BJ (cell line): ENCODE measurements around the gene LIPH. TPM values are rescaled to one million over a fixed set of nuclear protein-coding genes. Genes with fewer than 3 reads are reported as not detected.

Experiments
- CTCF ChIA-PET: fragments of 350-600 bp; formaldehyde crosslinking; extraction: SDS; loops from one replicate; lab custom pipeline; 2021; ENCODE audit warnings: antibody characterized with exemption, inconsistent platforms; lab: Yijun Ruan, JAX
- POLR2A ChIA-PET: fragments of 300-600 bp; sonication (Branson Sonifier 250); formaldehyde crosslinking; extraction: SDS; loops from one replicate; lab custom pipeline; 2021; ENCODE audit warnings: antibody characterized with exemption; lab: Charles Lee
- DNase-seq: peaks from one replicate; pipeline ENCODE4 v3.0.0-alpha.2; 2011; ENCODE audit warnings: low read depth
- H3K27me3 ChIP-seq: 2 replicates; pipeline ENCODE4 v1.6.0; 2011; ENCODE audit warnings: low read length; ENCODE audit not compliant: control insufficient read depth, insufficient read depth
- H3K36me3 ChIP-seq: 2 replicates; pipeline ENCODE4 v1.5.1; 2011; ENCODE audit warnings: low read length; ENCODE audit not compliant: control insufficient read depth, insufficient read depth
- H3K4me3 ChIP-seq: 2 replicates; pipeline ENCODE4 v1.5.1; 2011; ENCODE audit warnings: low read depth, mild to moderate bottlenecking, control low read depth, low read length
- polyA minus RNA-seq: library from RNA; depleted of rRNA, polyadenylated mRNA; stranded (reverse); fragments of >200 nt; gene quantifications from 2 replicates; pipeline ENCODE4 v1.2.3, GENCODE V29; 2011; rRNA and poly(A)+ RNA removed
- polyA plus RNA-seq: library from polyadenylated mRNA; depleted of rRNA; stranded (reverse); fragments of >200 nt; gene quantifications from 2 replicates; pipeline ENCODE4 v1.2.3, GENCODE V29; 2011; rRNA removed
- TF ChIP-seq, protein P1 (sequence below): IDR thresholded peaks from 2 replicates; pipeline ENCODE4 v1.5.1; 2011; ENCODE audit warnings: low read depth, mild to moderate bottlenecking, control low read depth, inconsistent platforms, low read length, moderate library complexity; ENCODE audit not compliant: insufficient read depth

Gene LIPH
- 0.17 and 0.20 TPM in 2 replicates for polyA plus RNA-seq
- 0.14 and 0.15 TPM in 2 replicates for polyA minus RNA-seq

DNA sequence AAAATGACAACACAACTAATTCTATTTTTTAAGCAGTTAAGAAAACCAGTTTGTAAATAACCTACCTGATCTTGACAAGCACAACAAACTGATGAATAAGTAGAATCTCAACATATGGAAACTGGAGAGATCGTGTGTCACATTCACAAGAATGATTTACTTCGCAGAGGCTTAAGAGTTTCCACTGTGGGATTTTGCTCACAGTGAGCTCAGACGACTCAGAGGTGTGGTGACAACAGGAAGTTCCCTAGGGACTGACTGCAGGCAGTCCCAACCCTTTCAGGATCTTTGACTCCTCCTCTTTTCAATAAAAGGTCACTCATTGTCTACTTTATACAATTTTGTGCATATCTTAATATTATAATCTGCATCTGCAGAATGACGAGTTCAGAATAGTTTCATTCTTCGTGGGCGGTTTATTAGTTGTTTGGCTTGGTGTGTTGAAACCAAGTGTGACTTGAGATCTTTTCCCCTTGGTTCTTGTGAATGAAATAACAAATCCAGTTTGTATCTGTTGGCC, at the start of gene LIPH:
LIPH (minus strand) TSS at position 231 of the 520 bp plus-strand sequence; CDS start at position 114, 117 bp downstream.
- TF ChIP-seq, protein P1, sequence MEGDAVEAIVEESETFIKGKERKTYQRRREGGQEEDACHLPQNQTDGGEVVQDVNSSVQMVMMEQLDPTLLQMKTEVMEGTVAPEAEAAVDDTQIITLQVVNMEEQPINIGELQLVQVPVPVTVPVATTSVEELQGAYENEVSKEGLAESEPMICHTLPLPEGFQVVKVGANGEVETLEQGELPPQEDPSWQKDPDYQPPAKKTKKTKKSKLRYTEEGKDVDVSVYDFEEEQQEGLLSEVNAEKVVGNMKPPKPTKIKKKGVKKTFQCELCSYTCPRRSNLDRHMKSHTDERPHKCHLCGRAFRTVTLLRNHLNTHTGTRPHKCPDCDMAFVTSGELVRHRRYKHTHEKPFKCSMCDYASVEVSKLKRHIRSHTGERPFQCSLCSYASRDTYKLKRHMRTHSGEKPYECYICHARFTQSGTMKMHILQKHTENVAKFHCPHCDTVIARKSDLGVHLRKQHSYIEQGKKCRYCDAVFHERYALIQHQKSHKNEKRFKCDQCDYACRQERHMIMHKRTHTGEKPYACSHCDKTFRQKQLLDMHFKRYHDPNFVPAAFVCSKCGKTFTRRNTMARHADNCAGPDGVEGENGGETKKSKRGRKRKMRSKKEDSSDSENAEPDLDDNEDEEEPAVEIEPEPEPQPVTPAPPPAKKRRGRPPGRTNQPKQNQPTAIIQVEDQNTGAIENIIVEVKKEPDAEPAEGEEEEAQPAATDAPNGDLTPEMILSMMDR, result no peak
- H3K27me3 ChIP-seq, result no peaks in the 10 kb centered on the region
- CTCF ChIA-PET, result no interaction called here
- no peak within 1 kb of the TSS for H3K4me3 ChIP-seq
- POLR2A ChIA-PET, result no interaction called here
- DNase-seq, result no peak
- H3K36me3 ChIP-seq, result no peaks in the 10 kb centered on the region

DNA sequence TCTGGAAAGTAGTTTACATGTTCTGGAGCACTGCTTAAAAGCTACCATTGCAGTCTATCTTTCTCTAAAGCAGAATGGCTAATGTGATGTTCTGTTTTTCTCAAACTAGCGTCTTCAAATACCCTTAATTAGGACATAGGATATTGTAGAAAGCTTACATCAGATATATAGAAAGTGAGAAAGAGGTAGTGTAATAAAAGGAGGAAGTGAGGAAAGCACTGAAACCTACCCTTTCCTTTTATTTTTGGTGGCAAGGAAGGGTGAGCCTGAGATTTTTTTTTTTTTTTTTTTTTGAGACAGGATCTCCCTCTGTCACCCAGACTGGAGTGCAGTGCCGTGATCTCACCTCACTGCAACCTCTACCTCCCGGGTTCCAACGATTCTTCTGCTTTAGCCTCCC, 43.1 kb upstream of the LIPH start:
- CTCF ChIA-PET, result interaction anchor here (0.7 kb wide), 1 partner anchor 438 kb away, joined by 3 read pairs; no protein-coding TSS in a partner anchor
- Histone ChIP-seq H3K27me3 (no peaks in the 10 kb centered on the region), H3K36me3 (no peaks in the 10 kb centered on the region; the same call in none of the 2 replicates), H3K4me3 (no peak overlapping the region)
- POLR2A ChIA-PET, result no interaction called here
- TF ChIP-seq, protein P1, result no peak
- no peak for DNase-seq

DNA sequence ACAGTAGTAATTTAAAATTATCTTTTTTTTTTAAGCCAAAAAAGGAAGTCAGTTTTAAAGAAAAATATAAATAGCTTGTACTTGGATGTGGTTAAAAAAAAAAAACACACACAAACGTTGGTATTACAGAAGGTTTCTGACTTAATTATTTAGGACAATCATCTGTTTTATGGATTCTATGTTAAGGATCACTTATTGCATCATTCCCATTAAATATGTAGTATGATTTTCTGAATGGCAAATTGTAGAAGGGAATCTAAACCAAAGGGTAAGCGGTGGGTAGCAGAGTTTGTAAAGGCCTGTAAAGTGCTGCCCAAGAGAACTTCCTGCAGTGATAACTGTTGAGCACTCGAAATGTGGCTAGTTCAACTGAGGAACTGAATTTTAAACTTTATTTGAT, 41.7 kb upstream of the LIPH start:
- no peak for DNase-seq
- TF ChIP-seq, protein P1, result no peak
- ChIA-PET POLR2A (no interaction called here), CTCF (no interaction called here)
- Histone ChIP-seq H3K27me3 (no peaks in the 10 kb centered on the region), H3K4me3 (no peak overlapping the region), H3K36me3 (no peaks in the 10 kb centered on the region; the same call in none of the 2 replicates)

DNA sequence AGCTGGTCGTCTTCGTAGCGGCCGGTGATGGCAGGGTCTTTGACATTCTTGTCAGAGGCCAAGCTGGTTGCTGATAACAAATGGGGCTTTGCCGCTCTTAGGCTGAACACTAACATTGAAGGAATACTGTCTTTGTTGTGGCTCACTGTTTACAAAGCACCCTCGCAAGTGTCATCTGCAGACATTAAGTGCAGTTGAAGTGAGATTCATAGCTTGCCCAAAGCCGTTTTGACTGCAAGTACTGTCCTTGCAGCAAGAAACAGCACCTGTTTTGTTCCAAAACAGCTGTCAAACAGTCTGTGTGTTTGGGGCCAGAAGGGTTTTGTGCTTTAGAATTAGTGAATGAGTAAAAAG, 34.3 kb upstream of the LIPH start:
- TF ChIP-seq, protein P1, result no peak
- H3K4me3 ChIP-seq, result peak overlapping the region; percentile 88
- ChIA-PET CTCF (interaction anchor here (0.9 to 3.9 kb wide), 2 partner anchors 11 to 42 kb away, joined by 4 to 19 read pairs; no protein-coding TSS in a partner anchor), POLR2A (no interaction called here)
- no peak for DNase-seq
- no peaks in the 10 kb centered on the region for H3K27me3 ChIP-seq
- no peaks in the 10 kb centered on the region; the same call in 1 of the 2 replicates for H3K36me3 ChIP-seq

DNA sequence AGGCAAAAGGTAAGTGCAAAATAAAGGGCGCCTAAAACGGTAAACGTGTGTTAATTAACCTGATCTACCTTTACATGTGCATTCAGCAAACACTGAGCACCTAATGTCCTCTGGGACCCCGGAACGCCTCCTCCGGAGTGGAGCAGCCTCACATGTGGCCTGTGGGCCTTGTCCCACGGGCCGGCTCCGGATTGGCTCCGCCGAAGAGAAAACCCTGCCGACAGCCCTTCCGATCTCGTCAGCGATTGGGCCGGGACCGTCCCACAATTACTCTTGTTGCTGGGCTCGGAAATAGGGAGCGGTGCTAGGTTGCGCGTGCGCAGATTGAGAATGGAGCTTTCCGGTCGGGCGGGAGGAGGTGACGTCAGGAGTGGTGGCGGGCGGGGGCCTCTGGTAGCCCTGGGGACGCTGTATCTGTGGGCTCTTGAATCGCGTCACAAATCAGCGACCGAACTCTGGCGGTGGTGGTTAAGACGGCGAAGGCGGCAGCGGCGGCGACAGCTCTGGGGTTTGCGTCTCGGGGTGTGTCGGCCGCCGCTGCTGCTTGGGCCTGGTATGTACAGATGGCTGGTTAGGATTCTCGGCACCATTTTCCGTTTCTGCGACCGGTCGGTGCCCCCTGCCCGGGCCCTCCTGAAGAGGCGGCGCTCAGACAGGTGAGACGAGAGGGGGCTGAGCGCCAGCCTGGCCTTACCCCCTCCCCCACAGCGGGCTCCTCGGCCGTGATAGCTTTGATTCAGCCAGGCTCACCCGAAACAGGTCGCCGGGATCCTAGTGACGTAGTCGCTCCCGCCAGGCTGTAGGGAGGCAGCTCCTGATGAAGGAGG, 33.7 kb upstream of the LIPH start, which contains the start of gene SENP2:
SENP2 (plus strand) TSS at position 437 of the 827 bp plus-strand sequence; CDS start at position 556, 119 bp downstream.
- H3K27me3 ChIP-seq, result no peaks in the 10 kb centered on the region
- POLR2A ChIA-PET, result no interaction called here
- H3K4me3 ChIP-seq, result peak within 1 kb of the TSS; percentile 88
- H3K36me3 ChIP-seq, result no peaks in the 10 kb centered on the region; the same call in 1 of the 2 replicates
- TF ChIP-seq, protein P1, result no peak
- peak; percentile 95 for DNase-seq
- CTCF ChIA-PET, result interaction anchor here (0.9 to 3.9 kb wide), 2 partner anchors 11 to 41 kb away, joined by 4 to 19 read pairs; no protein-coding TSS in a partner anchor
